ENCODE results near the gene CAMK1D. TPM values are rescaled to one million over a fixed set of nuclear protein-coding genes. Genes with fewer than 3 reads are reported as not detected.

CAMK1D gene
- total RNA-seq, 2 experiments from 2014 or later, result 7.5 to 9.0 TPM

GRCh38 chr10:12364559-12364958, 15.2 kb downstream of the CAMK1D start:
- Mint-ChIP-seq H3K27me3 (no peaks in the 10 kb centered on the region), H3K36me3 (peaks cover 1% of the 10 kb centered on the region), H3K9me3 (no peaks in the 10 kb centered on the region), H3K4me1 (peaks cover 8% of the 10 kb centered on the region), H3K27ac (no peak overlapping the region), H3K4me3 (no peak overlapping the region)
- no peak for ATAC-seq (ENCODE audit: low read depth)
- POLR2A ChIA-PET, result interaction anchor here (1.8 kb wide), 1 partner anchor 15 kb away, joined by 6 read pairs; the partner anchor contains the start of gene CAMK1D
- DNase-seq, result no peak

GRCh38 chr10:12367272-12367671, 17.9 kb downstream of the CAMK1D start:
- H3K4me3 Mint-ChIP-seq, result no peak overlapping the region

DNA sequence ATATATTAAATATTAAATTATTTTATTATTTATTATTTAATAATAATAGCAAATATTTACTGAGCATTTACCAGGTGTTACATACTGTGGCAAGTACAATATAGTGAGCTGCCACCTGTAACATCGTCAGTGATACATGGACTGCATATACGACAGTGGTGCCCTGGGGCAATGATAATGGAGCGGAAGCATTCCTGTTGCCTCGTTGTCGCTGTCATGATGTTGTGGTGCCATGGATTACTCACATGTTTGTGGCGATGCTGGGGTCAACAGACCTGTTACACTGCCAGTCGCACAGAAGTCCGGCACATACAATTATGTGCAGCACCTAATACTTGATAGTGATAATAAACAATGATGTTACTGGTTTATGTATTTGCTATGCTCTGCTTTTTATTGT, 20.6 kb downstream of the CAMK1D start:
- H3K27me3 Mint-ChIP-seq, result no peaks in the 10 kb centered on the region

More at GRCh38 chr10:12367272-12367671, 17.9 kb downstream of the CAMK1D start:
- Mint-ChIP-seq H3K27ac (no peak overlapping the region), H3K9me3 (no peaks in the 10 kb centered on the region), H3K27me3 (no peaks in the 10 kb centered on the region), H3K4me1 (peaks cover 7% of the 10 kb centered on the region), H3K36me3 (no peaks in the 10 kb centered on the region)
- POLR2A ChIA-PET, result interaction anchor here (0.9 kb wide), 1 partner anchor 66 kb away, joined by 3 read pairs; no protein-coding TSS in a partner anchor
- DNase-seq (no peak), ATAC-seq (ENCODE audit: low read depth) (no peak)

DNA sequence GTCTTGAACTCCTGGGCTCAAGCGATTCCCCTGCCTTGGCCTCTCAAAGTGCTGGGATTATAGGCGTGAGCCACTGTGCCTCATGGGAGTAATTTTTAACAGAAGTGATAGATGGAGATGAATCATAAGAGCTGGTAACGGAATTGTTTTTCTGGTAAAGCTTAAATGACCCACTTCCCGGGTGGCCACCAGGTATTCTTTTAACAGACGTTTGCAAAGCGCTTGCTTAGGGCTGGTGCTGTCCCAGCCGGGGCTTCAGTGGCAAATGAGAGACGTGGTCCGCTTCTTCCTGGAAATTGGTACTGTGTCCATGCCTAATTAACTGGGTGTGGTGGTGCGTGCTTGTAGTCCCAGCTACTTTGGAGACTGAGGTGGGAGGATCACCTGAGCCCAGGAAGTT, 23.5 kb downstream of the CAMK1D start:
- no peak for ATAC-seq (ENCODE audit: low read depth)
- Mint-ChIP-seq H3K36me3 (no peaks in the 10 kb centered on the region), H3K4me3 (no peak overlapping the region), H3K9me3 (no peaks in the 10 kb centered on the region), H3K27me3 (peaks cover 2% of the 10 kb centered on the region), H3K4me1 (no peaks in the 10 kb centered on the region), H3K27ac (no peak overlapping the region)
- POLR2A ChIA-PET, result no interaction called here
- DNase-seq, result peak; percentile 8

More for the DNA sequence above, 20.6 kb downstream of the CAMK1D start:
- no peaks in the 10 kb centered on the region for H3K9me3 Mint-ChIP-seq
- ATAC-seq (ENCODE audit: low read depth) (no peak), DNase-seq (no peak)
- no peaks in the 10 kb centered on the region for H3K36me3 Mint-ChIP-seq
- H3K4me1 Mint-ChIP-seq, result peaks cover 7% of the 10 kb centered on the region
- POLR2A ChIA-PET, result no interaction called here
- H3K27ac Mint-ChIP-seq, result no peak overlapping the region
- no peak overlapping the region for H3K4me3 Mint-ChIP-seq

DNA sequence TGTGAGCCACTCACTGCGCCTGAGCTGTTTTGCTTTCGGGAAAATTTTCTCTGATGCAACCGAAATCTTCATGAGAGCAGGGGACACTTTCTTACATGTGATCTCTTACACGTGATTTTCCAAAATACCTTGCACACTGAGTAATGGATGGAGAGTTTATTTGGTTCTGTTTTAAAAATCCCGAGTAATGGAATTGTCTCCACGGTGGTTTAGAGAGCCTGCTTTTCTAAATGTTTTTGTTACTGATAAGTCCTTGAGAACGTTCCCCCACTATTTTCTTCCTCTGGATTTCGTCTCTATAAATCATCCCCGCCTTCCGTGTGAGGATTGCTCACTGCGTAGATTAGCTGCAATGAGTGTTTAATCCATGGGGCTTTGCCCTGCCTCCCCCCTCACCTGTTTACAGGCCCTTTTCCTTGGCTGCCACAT, 25.7 kb downstream of the CAMK1D start:
- Mint-ChIP-seq H3K9me3 (no peaks in the 10 kb centered on the region), H3K36me3 (no peaks in the 10 kb centered on the region), H3K4me1 (no peaks in the 10 kb centered on the region), H3K4me3 (no peak overlapping the region), H3K27me3 (peaks cover 2% of the 10 kb centered on the region), H3K27ac (no peak overlapping the region)
- POLR2A ChIA-PET, result no interaction called here
- DNase-seq (peak; percentile 6), ATAC-seq (ENCODE audit: low read depth) (no peak)

GRCh38 chr10:12376211-12376610, 26.9 kb downstream of the CAMK1D start:
- Mint-ChIP-seq H3K9me3 (no peaks in the 10 kb centered on the region), H3K36me3 (no peaks in the 10 kb centered on the region), H3K27me3 (peaks cover 2% of the 10 kb centered on the region), H3K27ac (no peak overlapping the region), H3K4me3 (no peak overlapping the region), H3K4me1 (no peaks in the 10 kb centered on the region)
- ATAC-seq (ENCODE audit: low read depth), result no peak
- DNase-seq, result peak; percentile 14
- POLR2A ChIA-PET, result interaction anchor here (0.6 kb wide), 1 partner anchor 317 kb away, joined by 4 read pairs; no protein-coding TSS in a partner anchor

GRCh38 chr10:12377658-12378290, 28.4 kb downstream of the CAMK1D start:
- Mint-ChIP-seq H3K9me3 (no peaks in the 10 kb centered on the region), H3K4me3 (no peak overlapping the region), H3K27me3 (peaks cover 2% of the 10 kb centered on the region), H3K27ac (no peak overlapping the region), H3K4me1 (no peaks in the 10 kb centered on the region), H3K36me3 (no peaks in the 10 kb centered on the region)
- POLR2A ChIA-PET, result no interaction called here
- DNase-seq (peak; percentile 14), ATAC-seq (ENCODE audit: low read depth) (no peak)

- Mint-ChIP-seq H3K9me3 (peaks cover 7% of the 10 kb centered on the region), H3K27ac (no peak overlapping the region), H3K36me3 (peaks cover 6% of the 10 kb centered on the region), H3K4me1 (peaks cover 2% of the 10 kb centered on the region), H3K4me3 (no peak overlapping the region), H3K27me3 (peaks cover 2% of the 10 kb centered on the region)
- POLR2A ChIA-PET, result interaction anchor here (0.7 kb wide), 1 partner anchor 40 kb away, joined by 4 read pairs; no protein-coding TSS in a partner anchor
- ATAC-seq (ENCODE audit: low read depth) (no peak), DNase-seq (no peak)
These were observed 31.7 kb downstream of the CAMK1D start for GRCh38 chr10:12380999-12381398.

- POLR2A ChIA-PET, result interaction anchor here (0.7 kb wide), 1 partner anchor 39 kb away, joined by 4 read pairs; no protein-coding TSS in a partner anchor
- Mint-ChIP-seq H3K27me3 (peaks cover 2% of the 10 kb centered on the region), H3K4me3 (no peak overlapping the region), H3K9me3 (peaks cover 7% of the 10 kb centered on the region), H3K27ac (no peak overlapping the region), H3K36me3 (peaks cover 6% of the 10 kb centered on the region), H3K4me1 (peaks cover 2% of the 10 kb centered on the region)
- DNase-seq (no peak), ATAC-seq (ENCODE audit: low read depth) (no peak)
These were observed 32.3 kb downstream of the CAMK1D start for GRCh38 chr10:12381536-12382156.

DNA sequence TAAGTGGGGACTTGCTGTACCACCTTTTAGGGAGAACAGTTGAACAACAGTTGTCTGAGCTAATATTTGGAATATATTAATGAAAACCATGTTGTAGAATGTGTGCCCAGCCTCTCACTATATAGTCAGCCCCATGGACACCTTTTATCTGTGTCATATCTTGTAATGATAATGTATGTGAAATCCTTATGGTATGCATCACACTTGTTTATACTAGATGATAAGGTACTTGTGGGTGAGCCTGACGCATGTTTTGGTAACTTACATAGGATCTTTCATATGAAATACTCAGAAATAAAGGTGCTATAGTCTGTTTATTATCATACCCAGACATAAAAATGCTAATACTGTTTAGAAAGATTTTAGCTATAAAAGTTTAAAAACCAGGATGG, 32.8 kb downstream of the CAMK1D start:
- Mint-ChIP-seq H3K27me3 (peaks cover 2% of the 10 kb centered on the region), H3K27ac (no peak overlapping the region), H3K9me3 (peaks cover 7% of the 10 kb centered on the region), H3K4me3 (no peak overlapping the region), H3K4me1 (peaks cover 2% of the 10 kb centered on the region), H3K36me3 (peaks cover 6% of the 10 kb centered on the region)
- DNase-seq (no peak), ATAC-seq (ENCODE audit: low read depth) (no peak)
- POLR2A ChIA-PET, result no interaction called here

- ATAC-seq (ENCODE audit: low read depth), result no peak
- DNase-seq, result no peak
- Mint-ChIP-seq H3K36me3 (peaks cover 6% of the 10 kb centered on the region), H3K27me3 (peaks cover 2% of the 10 kb centered on the region), H3K9me3 (peaks cover 7% of the 10 kb centered on the region), H3K27ac (no peak overlapping the region), H3K4me1 (peaks cover 2% of the 10 kb centered on the region), H3K4me3 (no peak overlapping the region)
- POLR2A ChIA-PET, result no interaction called here
These were observed 33.7 kb downstream of the CAMK1D start for GRCh38 chr10:12382956-12383531.

- POLR2A ChIA-PET, result no interaction called here
These were observed 35.6 kb downstream of the CAMK1D start for GRCh38 chr10:12384906-12385305.

GRCh38 chr10:12387561-12388210, 38.3 kb downstream of the CAMK1D start:
- Mint-ChIP-seq H3K27me3 (peaks cover 2% of the 10 kb centered on the region), H3K4me3 (no peak overlapping the region), H3K4me1 (peaks cover 2% of the 10 kb centered on the region), H3K36me3 (peaks cover 6% of the 10 kb centered on the region), H3K27ac (no peak overlapping the region), H3K9me3 (peaks cover 7% of the 10 kb centered on the region)
- ATAC-seq (ENCODE audit: low read depth) (no peak), DNase-seq (no peak)
- POLR2A ChIA-PET, result no interaction called here

More at GRCh38 chr10:12384906-12385305, 35.6 kb downstream of the CAMK1D start:
- peaks cover 2% of the 10 kb centered on the region for H3K27me3 Mint-ChIP-seq
- H3K9me3 Mint-ChIP-seq, result peaks cover 7% of the 10 kb centered on the region
- H3K4me3 Mint-ChIP-seq, result no peak overlapping the region
- H3K4me1 Mint-ChIP-seq, result peaks cover 2% of the 10 kb centered on the region
- H3K36me3 Mint-ChIP-seq, result peaks cover 6% of the 10 kb centered on the region
- no peak for DNase-seq
- no peak for ATAC-seq (ENCODE audit: low read depth)
- H3K27ac Mint-ChIP-seq, result no peak overlapping the region
